HG03520 (cell line): ENCODE data around the gene ATXN1L.
A peak's percentile ranks its signal among the peaks of the same experiment; 100 is the strongest.
"Not testable (repeated sequence)": the region's sequence is repeated elsewhere in the genome, so short reads cannot be mapped to it uniquely, and the experiment has no call there.

Experiments
- ATAC-seq: cut with Tn5 transposase; IDR thresholded peaks from one replicate; pipeline ENCODE4 v1.9.1; 2021; ENCODE audit warnings: mild to moderate bottlenecking, moderate library complexity; ENCODE audit not compliant: unreplicated experiment

Gene ATXN1L, protein sequence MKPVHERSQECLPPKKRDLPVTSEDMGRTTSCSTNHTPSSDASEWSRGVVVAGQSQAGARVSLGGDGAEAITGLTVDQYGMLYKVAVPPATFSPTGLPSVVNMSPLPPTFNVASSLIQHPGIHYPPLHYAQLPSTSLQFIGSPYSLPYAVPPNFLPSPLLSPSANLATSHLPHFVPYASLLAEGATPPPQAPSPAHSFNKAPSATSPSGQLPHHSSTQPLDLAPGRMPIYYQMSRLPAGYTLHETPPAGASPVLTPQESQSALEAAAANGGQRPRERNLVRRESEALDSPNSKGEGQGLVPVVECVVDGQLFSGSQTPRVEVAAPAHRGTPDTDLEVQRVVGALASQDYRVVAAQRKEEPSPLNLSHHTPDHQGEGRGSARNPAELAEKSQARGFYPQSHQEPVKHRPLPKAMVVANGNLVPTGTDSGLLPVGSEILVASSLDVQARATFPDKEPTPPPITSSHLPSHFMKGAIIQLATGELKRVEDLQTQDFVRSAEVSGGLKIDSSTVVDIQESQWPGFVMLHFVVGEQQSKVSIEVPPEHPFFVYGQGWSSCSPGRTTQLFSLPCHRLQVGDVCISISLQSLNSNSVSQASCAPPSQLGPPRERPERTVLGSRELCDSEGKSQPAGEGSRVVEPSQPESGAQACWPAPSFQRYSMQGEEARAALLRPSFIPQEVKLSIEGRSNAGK

GRCh38 chr16:71845639-71846430 lies at the start of gene ATXN1L:
Gene ATXN1L (plus strand): TSS chr16:71845976. CDS start chr16:71849741, 3,765 bp downstream.
- peak; percentile 62 for ATAC-seq

GRCh38 chr16:71796501-71797097 lies 49.2 kb upstream of the ATXN1L start:
- no peak for ATAC-seq

GRCh38 chr16:71803305-71803690 lies 42.5 kb upstream of the ATXN1L start:
- no peak for ATAC-seq

GRCh38 chr16:71807905-71808592 lies 37.7 kb upstream of the ATXN1L start:
- ATAC-seq: peak; percentile 29

- ATAC-seq: peak; percentile 77
These were observed 37.0 kb upstream of the ATXN1L start, which contains the start of gene AP1G1 for GRCh38 chr16:71808593-71809459. Gene AP1G1 (minus strand): TSS chr16:71808834. CDS start chr16:71789479, 19,355 bp downstream.

DNA sequence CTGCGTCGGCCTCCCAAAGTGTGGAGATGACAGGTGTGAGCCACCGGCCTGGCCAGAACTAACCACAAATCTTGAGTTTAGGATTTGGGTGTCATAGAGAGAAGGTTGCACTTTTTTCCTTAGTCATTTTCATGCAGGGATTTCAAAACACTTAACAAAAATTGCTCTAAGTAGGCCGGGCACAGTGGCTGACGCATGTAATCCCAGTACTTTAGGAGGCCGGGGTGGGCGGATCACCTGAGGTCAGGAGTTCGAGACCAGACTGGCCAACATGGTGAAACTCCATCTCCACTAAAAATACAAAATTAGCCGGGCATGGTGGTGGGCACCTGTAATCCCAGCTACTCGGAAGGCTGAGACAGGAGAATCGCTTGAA lies 35.6 kb upstream of the ATXN1L start:
- ATAC-seq: not testable (repeated sequence)

DNA sequence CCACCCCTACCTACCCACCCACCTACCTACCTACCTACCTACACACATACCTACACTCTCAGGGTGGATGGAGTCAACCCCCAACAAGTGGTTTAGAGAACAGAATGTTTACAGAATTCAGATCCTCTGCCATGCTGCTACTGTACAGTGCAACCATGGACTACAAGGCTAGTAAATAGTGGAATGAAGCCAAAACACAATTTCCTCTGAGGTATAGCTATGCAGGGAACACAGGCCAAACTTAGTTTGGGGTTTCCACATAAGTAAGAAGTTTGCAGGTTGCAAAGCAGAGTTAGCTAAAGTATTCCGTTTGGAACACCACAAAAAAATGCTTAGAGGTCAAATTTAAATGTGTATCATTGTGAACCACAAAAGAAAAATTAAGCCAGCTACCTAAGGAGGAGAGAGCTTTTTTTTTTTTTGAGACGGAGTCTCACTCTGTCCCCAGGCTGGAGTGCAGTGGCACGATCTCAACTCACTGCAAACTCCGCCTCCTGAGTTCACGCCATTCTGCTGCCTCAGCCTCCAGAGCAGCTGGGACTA lies 34.4 kb upstream of the ATXN1L start:
- no peak for ATAC-seq

DNA sequence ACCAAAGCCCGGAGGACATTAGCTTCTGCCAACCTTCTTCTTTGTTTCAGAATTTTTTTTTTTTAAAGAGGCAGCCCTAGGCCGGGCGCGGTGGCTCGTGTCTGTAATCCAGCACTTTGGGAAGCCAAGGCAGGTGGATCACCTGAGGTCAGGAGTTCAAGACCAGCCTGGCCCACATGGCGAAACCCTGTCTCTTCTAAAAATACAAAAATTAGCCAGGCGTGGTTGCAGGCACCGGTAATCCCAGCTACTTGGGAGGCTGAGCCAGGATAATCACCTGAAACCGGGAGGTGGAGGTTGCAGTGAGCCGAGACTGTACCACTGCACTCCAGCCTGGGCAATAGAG lies 28.6 kb upstream of the ATXN1L start:
- peak; percentile 3 for ATAC-seq

GRCh38 chr16:71826533-71827017 lies 19.2 kb upstream of the ATXN1L start:
- ATAC-seq: no peak

GRCh38 chr16:71830359-71830758 lies 15.4 kb upstream of the ATXN1L start:
- ATAC-seq: no peak

GRCh38 chr16:71831698-71832097 lies 14.1 kb upstream of the ATXN1L start:
- not testable (repeated sequence) for ATAC-seq

DNA sequence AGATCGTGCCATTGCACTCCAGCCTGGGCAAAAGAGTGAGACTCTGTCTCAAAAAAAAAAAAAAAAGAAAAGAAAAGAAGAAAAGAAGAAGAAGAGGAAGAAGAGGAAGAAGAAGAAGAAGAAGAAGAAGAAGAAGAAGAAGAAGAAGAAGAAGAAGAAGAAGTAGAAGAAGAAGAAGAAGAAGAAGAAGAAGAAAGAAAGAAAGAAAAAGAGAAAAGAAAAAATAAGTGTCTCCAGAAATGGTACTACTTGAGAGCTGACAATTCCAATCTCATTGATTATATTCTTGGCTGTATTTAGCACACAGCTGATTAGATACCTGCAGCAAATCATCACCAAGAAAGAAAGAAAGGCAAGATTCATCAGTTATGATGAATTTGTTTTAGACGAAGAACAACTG lies 13.7 kb upstream of the ATXN1L start:
- ATAC-seq: not testable (repeated sequence)

DNA sequence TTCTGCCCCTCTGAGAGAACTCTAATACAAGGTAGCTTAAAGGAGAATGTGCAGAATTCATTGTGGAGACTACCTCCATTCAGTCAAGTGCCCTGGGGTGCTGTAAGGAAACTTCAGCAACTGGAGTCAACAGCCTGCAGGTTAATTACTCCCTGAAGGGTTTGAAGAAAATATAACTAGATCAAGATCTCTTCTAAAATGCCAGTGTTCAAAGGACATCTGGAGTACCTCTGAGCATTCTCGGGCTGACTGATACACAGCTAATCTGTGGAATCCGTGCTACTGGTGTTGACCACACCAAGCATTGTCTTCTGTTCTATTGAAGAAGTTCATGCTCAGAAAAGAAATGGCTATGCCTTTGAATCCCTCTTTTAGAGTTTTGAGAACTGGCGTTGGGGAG lies 11.5 kb upstream of the ATXN1L start:
- no peak for ATAC-seq

- ATAC-seq: no peak
These were observed 8.6 kb upstream of the ATXN1L start for GRCh38 chr16:71837150-71837549.

GRCh38 chr16:71840052-71840451 lies 5.7 kb upstream of the ATXN1L start:
- ATAC-seq: no peak

GRCh38 chr16:71843572-71843971 lies 2.2 kb upstream of the ATXN1L start:
- no peak for ATAC-seq

DNA sequence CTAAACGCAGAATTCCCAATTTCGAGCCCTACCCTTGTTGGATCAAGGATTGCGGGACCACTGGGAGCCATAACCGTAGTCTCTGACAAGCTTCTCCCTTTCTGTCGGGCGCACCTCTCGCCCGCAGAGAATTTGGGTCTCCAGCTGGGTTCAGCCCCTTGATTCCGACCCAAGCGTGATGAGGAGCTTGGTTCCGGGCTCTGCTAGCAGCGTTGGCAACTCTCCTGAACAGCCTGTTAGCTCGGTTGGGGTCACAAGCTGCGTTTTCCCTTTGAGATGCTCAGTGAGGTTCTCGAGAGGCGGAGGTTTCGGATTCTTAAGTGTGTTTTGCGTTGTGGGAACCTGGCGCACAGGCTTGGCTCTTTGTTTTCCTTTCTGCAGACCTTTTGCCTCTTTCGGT lies 655 bp downstream of the ATXN1L start:
- no peak for ATAC-seq

DNA sequence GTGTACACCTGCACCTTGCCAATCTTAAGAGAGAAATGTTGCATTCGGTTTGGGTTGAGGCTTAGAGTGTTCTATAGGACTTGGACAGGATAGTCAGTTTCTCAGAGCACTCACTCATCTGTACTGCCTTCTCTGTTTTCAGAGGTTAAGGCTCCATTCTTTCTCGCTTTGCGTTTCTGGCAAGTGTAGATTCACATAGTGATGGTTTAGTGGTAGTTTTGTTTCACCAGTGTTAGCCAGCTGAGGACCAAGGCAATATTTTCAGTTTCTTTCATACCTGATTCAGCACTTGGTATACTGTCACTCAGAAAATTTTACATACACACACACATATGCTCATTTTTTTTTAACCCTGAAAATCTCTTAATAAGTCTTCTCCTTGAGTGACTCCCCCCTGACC lies 1.3 kb downstream of the ATXN1L start:
- no peak for ATAC-seq

- no peak for ATAC-seq
These were observed 2.8 kb downstream of the ATXN1L start for GRCh38 chr16:71848622-71849021.
